Measurements from ENCODE around the gene PRTFDC1. TPM values are rescaled to one million over a fixed set of nuclear protein-coding genes. Genes with fewer than 3 reads are reported as not detected.
A peak's percentile ranks its signal among the peaks of the same experiment; 100 is the strongest.

Gene PRTFDC1
- total and polyA plus RNA-seq, 2 donors = 6.1 to 9.1 TPM

DNA sequence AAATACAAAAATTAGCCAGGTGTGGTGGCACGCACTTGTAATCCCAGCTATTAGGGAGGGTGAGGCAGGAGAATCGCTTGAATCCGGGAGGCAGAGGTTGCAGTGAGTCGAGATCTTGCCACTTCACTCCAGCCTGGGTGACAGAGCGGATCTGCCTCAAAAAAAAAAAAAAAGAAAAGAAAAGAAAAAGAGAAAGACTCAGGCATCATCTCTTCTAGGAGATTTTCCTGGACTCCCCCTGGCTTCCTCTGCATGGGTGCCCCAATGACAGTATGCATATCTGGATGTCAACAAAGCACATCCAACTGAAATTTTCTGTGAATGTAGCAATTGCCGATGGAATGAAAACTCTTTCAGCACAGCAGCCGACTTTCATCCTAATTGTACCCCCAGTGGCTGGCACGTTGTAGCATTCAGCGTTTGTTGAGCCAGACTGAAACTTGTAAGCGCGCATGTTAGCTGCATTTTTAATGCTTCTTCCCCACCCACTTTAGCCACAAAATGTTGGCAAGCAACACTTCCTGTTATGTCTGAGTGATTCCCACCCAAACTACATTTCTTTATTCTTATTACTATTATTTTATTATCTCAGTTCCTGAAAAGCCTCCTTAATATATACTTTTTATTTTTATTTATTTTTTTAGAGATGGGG lies 70.2 kb downstream of the PRTFDC1 start:
- Histone ChIP-seq H3K27me3 (ENCODE audit: control insufficient read depth in 2 of 2, insufficient read depth in 1 of 2, low read length in 1 of 2) (no peaks in the 10 kb centered on the region), H3K4me3 (ENCODE audit: low read length in 2 of 2) (peak overlapping the region in 1 of 2 donors; percentile 7), H3K4me1 (ENCODE audit: control insufficient read depth in 2 of 2, insufficient read depth in 2 of 2, low read length in 2 of 2) (peaks cover 2 to 11% of the 10 kb centered on the region in 2 donors), H3K36me3 (ENCODE audit: control insufficient read depth in 2 of 2, insufficient read depth in 2 of 2, low read length in 1 of 2) (no peaks in the 10 kb centered on the region), H3K27ac (ENCODE audit: low read depth in 1 of 2, low read length in 1 of 2) (peak overlapping the region in 1 of 2 donors; percentile 2), H3K9me3 (ENCODE audit: control insufficient read depth in 2 of 2, insufficient read depth in 1 of 2, low read length in 1 of 2) (no peaks in the 10 kb centered on the region)
- 51% methylated on average over 11 of the region's 11 CpGs for WGBS
- peak in 1 of 9 donors; percentile 53 for DNase-seq (ENCODE audit: low read depth in 6 of 9, low spot score in 9 of 9)

DNA sequence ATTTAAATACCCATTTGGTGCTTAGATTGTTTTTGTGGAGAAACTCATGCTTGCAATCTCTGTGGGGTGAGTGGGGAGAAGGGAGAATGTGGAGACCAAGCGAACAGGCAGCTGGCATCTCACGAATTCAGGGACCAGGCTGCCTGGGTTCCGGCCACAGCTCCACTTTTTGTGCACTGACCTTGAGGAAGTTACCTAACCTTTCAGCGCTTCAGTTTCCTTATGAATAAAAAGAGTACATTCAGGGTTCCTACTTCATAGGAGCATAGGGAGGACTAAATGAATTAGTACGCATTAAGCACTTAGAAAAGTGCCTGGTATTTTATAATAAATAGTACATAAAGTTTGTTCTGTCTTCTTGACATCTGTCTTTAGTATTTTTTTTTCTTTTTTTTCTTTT lies 72.5 kb downstream of the PRTFDC1 start:
- peaks cover 2 to 11% of the 10 kb centered on the region in 2 donors for H3K4me1 ChIP-seq (ENCODE audit: control insufficient read depth in 2 of 2, insufficient read depth in 2 of 2, low read length in 2 of 2)
- H3K9me3 ChIP-seq (ENCODE audit: control insufficient read depth in 2 of 2, insufficient read depth in 1 of 2, low read length in 1 of 2) = no peaks in the 10 kb centered on the region
- no peak overlapping the region for H3K27ac ChIP-seq (ENCODE audit: low read depth in 1 of 2, low read length in 1 of 2)
- H3K4me3 ChIP-seq (ENCODE audit: low read length in 2 of 2) = no peak overlapping the region
- no peak for DNase-seq (ENCODE audit: low read depth in 6 of 9, low spot score in 9 of 9)
- H3K36me3 ChIP-seq (ENCODE audit: control insufficient read depth in 2 of 2, insufficient read depth in 2 of 2, low read length in 1 of 2) = no peaks in the 10 kb centered on the region
- no peaks in the 10 kb centered on the region for H3K27me3 ChIP-seq (ENCODE audit: control insufficient read depth in 2 of 2, insufficient read depth in 1 of 2, low read length in 1 of 2)
- 98% methylated on average over 5 of the region's 5 CpGs for WGBS

DNA sequence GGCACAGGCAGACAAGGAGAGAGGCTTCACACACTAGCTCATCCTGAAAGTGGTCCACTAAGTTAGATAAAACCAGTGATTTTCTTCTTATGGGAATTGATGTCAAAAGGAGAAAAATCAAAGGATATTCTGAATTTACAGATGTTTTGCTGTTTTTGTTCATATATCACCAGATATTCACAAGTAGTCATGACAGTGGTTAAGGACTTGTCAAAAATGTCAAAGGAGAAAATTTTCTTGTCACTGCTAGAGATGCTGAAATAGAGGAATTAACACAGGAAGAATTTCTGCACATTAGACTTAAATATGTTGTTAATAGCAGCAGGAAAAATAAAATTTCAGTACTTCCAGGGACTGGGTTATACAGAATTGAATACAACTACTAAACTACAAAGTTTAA lies 78.3 kb downstream of the PRTFDC1 start:
- no peak overlapping the region for H3K4me3 ChIP-seq (ENCODE audit: low read length in 2 of 2)
- peaks cover 0 to 2% of the 10 kb centered on the region in 2 donors for H3K4me1 ChIP-seq (ENCODE audit: control insufficient read depth in 2 of 2, insufficient read depth in 2 of 2, low read length in 2 of 2)
- H3K36me3 ChIP-seq (ENCODE audit: control insufficient read depth in 2 of 2, insufficient read depth in 2 of 2, low read length in 1 of 2) = no peaks in the 10 kb centered on the region
- no peaks in the 10 kb centered on the region for H3K9me3 ChIP-seq (ENCODE audit: control insufficient read depth in 2 of 2, insufficient read depth in 1 of 2, low read length in 1 of 2)
- H3K27ac ChIP-seq (ENCODE audit: low read depth in 1 of 2, low read length in 1 of 2) = no peak overlapping the region
- no peak for DNase-seq (ENCODE audit: low read depth in 6 of 9, low spot score in 9 of 9)
- no peaks in the 10 kb centered on the region for H3K27me3 ChIP-seq (ENCODE audit: control insufficient read depth in 2 of 2, insufficient read depth in 1 of 2, low read length in 1 of 2)

DNA sequence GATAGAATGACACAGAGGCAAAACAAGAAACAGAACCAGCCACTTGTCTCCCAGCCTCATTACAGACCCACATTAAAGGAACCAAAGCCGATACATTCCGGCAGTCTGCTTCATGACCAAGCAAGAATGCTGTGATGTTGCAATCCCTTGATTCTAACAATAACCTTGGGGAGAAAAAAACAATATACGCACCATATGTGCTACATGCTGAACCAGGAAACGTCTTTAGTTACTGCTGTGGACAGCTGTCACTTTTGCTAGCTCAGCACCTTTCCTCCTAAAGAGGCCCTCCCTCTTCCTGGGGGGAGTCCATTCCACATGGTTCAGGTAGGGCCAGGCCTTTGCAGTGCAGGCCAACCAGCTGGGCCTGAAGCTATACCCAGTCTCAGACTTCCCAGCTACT lies 79.1 kb downstream of the PRTFDC1 start:
- Histone ChIP-seq H3K9me3 (ENCODE audit: control insufficient read depth in 2 of 2, insufficient read depth in 1 of 2, low read length in 1 of 2) (no peaks in the 10 kb centered on the region), H3K27ac (ENCODE audit: low read depth in 1 of 2, low read length in 1 of 2) (peak overlapping the region; percentile 48 to 49), H3K36me3 (ENCODE audit: control insufficient read depth in 2 of 2, insufficient read depth in 2 of 2, low read length in 1 of 2) (no peaks in the 10 kb centered on the region), H3K27me3 (ENCODE audit: control insufficient read depth in 2 of 2, insufficient read depth in 1 of 2, low read length in 1 of 2) (no peaks in the 10 kb centered on the region), H3K4me1 (ENCODE audit: control insufficient read depth in 2 of 2, insufficient read depth in 2 of 2, low read length in 2 of 2) (peaks cover 0 to 2% of the 10 kb centered on the region in 2 donors), H3K4me3 (ENCODE audit: low read length in 2 of 2) (no peak overlapping the region)
- WGBS = 48% methylated on average over 4 of the region's 4 CpGs
- peak in 3 of 9 donors; percentile 7 to 28 (median 11) for DNase-seq (ENCODE audit: low read depth in 6 of 9, low spot score in 9 of 9)

DNA sequence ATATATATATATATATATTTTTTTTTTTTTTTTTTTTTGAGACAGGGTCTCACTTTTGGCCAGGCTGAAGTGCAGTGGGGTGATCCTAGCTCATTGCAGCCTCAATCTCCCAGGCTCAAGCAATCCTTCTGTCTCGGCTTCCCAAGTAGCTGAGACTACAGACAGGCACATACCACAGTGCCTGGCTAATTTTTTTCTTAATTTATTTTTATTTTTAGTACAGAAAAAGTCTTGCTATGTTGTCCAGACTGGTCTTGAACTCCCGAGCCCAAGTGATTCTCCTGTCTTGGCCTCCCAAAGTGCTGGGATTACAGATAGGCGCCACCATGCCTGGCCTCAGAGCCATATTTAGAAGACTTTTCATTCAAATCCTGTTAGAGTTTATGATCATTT lies 79.6 kb downstream of the PRTFDC1 start:
- Histone ChIP-seq H3K4me1 (ENCODE audit: control insufficient read depth in 2 of 2, insufficient read depth in 2 of 2, low read length in 2 of 2) (peaks cover 0 to 2% of the 10 kb centered on the region in 2 donors), H3K27me3 (ENCODE audit: control insufficient read depth in 2 of 2, insufficient read depth in 1 of 2, low read length in 1 of 2) (no peaks in the 10 kb centered on the region), H3K27ac (ENCODE audit: low read depth in 1 of 2, low read length in 1 of 2) (peak overlapping the region in 1 of 2 donors; percentile 24), H3K4me3 (ENCODE audit: low read length in 2 of 2) (no peak overlapping the region), H3K36me3 (ENCODE audit: control insufficient read depth in 2 of 2, insufficient read depth in 2 of 2, low read length in 1 of 2) (no peaks in the 10 kb centered on the region), H3K9me3 (ENCODE audit: control insufficient read depth in 2 of 2, insufficient read depth in 1 of 2, low read length in 1 of 2) (no peaks in the 10 kb centered on the region)
- no peak for DNase-seq (ENCODE audit: low read depth in 6 of 9, low spot score in 9 of 9)
- 91% methylated on average over 3 of the region's 3 CpGs for WGBS

DNA sequence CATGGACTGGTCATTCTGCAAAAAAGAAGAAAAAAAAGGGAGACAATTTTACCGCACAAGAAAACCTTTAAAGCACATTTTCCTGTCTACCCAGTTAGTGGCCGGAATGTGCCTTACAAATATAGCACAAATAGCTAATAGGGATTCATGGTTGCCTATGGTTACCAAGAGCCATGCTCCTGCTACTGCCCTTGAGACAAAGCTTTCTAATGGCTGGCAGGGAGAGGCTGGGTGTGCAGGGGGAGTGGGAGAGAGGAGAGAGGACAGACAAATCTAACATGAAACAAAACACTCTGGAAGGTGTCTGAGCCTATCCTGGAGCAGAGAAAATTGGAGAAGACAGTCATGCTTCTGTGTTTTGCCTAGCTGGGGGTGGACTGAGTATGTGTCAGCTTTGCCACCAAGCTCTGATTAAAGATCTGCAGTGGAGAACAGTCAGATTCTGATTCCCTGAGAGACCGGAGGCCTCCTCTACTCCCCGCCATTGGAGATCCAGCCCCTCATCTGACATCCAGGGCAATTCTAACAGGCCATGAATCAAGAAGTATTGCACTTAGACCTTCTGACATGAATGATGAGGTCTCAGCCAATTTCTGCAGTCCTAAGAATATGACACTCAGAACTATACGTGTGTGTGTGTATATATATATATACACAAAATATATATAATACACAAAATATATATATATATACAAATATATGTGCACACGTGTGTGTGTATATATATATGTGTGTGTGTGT lies 80.2 kb downstream of the PRTFDC1 start:
- 93% methylated on average over 6 of the region's 6 CpGs for WGBS
- H3K4me3 ChIP-seq (ENCODE audit: low read length in 2 of 2) = no peak overlapping the region
- no peaks in the 10 kb centered on the region for H3K27me3 ChIP-seq (ENCODE audit: control insufficient read depth in 2 of 2, insufficient read depth in 1 of 2, low read length in 1 of 2)
- H3K4me1 ChIP-seq (ENCODE audit: control insufficient read depth in 2 of 2, insufficient read depth in 2 of 2, low read length in 2 of 2) = peaks cover 0 to 2% of the 10 kb centered on the region in 2 donors
- no peak for DNase-seq (ENCODE audit: low read depth in 6 of 9, low spot score in 9 of 9)
- no peaks in the 10 kb centered on the region for H3K36me3 ChIP-seq (ENCODE audit: control insufficient read depth in 2 of 2, insufficient read depth in 2 of 2, low read length in 1 of 2)
- no peak overlapping the region for H3K27ac ChIP-seq (ENCODE audit: low read depth in 1 of 2, low read length in 1 of 2)
- no peaks in the 10 kb centered on the region for H3K9me3 ChIP-seq (ENCODE audit: control insufficient read depth in 2 of 2, insufficient read depth in 1 of 2, low read length in 1 of 2)

DNA sequence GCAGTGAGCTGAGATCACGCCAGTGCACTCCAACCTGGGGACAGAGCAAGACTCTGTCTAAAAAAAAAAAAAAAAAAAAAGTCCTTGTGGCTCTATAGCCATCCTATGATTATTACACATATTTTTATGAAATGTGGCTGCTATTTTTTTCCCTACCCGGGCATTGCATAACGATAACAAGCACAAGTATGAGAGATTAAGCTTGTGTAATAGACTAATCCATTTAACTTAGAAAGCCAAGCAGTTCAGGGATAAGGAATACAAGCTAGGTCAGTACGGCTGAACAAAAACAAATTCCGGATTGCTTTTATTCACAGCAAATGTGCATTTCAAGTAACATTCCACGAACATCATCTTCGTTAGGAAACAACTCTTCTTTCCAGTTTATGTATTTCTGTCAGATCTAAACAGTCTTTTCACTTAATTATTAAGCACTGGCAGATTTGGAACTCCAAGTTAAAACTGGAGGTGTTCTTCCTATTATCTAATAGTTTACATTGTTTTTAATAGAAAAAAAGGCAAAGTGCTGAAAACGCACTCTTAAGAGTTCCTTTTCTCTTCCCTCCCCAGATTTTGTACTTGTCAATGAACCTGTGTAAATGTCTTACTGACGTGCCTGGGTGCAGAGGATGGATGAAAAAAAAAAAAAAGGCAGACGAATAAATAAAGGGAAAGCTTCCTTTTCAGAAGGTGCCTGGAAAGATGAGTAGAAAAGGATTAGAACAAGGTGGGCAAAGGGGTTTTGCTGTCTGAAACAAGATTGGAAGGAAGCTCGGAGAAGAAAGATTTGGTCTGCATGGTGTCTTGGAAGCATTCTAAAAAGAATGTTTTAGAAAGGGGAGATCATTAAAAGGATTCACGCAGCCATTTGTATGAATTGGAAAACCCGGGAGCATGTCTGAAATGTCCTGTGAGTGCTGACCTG lies 81.1 kb downstream of the PRTFDC1 start:
- H3K27ac ChIP-seq (ENCODE audit: low read depth in 1 of 2, low read length in 1 of 2) = no peak overlapping the region
- H3K4me1 ChIP-seq (ENCODE audit: control insufficient read depth in 2 of 2, insufficient read depth in 2 of 2, low read length in 2 of 2) = peaks cover 0 to 2% of the 10 kb centered on the region in 2 donors
- 95% methylated on average over 13 of the region's 13 CpGs for WGBS

DNA sequence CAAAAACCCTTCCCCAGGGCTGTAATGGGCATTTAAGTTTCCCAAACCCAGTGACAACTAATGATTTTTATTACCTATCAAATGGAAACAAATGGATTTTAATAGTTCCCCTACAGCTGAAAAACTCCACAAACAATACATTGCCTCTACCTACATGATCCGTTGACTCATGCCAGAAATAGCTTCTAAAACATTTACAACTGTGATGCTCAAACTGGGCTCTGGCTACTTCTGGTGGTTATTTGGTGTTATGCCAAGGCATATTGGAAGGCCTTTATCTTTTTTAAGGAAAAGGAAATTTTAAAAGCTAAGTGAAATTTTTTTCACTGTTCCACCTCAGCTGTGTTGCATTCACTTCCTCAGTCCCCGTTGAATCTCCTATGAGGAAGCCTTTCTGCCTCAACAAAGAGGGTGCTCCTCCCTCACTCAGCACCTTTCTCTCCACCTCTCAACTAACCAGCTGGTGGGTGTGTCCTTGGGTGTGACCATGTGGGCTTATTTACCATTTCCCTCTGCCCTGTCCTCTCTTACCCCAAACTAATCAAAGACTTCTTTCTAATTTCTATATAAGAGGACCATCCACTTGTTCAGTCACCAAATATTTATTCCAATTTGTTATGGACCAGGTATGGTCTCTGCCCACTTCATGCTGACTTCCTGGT lies 82.9 kb downstream of the PRTFDC1 start:
- no peak overlapping the region for H3K27ac ChIP-seq (ENCODE audit: low read depth in 1 of 2, low read length in 1 of 2)
- WGBS = 76% methylated on average over 2 of the region's 2 CpGs
- no peak for DNase-seq (ENCODE audit: low read depth in 6 of 9, low spot score in 9 of 9)
- no peaks in the 10 kb centered on the region for H3K27me3 ChIP-seq (ENCODE audit: control insufficient read depth in 2 of 2, insufficient read depth in 1 of 2, low read length in 1 of 2)
- no peaks in the 10 kb centered on the region for H3K36me3 ChIP-seq (ENCODE audit: control insufficient read depth in 2 of 2, insufficient read depth in 2 of 2, low read length in 1 of 2)
- no peaks in the 10 kb centered on the region for H3K9me3 ChIP-seq (ENCODE audit: control insufficient read depth in 2 of 2, insufficient read depth in 1 of 2, low read length in 1 of 2)
- peaks cover 0 to 2% of the 10 kb centered on the region in 2 donors for H3K4me1 ChIP-seq (ENCODE audit: control insufficient read depth in 2 of 2, insufficient read depth in 2 of 2, low read length in 2 of 2)
- no peak overlapping the region for H3K4me3 ChIP-seq (ENCODE audit: low read length in 2 of 2)

More for the DNA sequence above, 81.1 kb downstream of the PRTFDC1 start:
- Histone ChIP-seq H3K4me3 (ENCODE audit: low read length in 2 of 2) (no peak overlapping the region), H3K9me3 (ENCODE audit: control insufficient read depth in 2 of 2, insufficient read depth in 1 of 2, low read length in 1 of 2) (no peaks in the 10 kb centered on the region), H3K36me3 (ENCODE audit: control insufficient read depth in 2 of 2, insufficient read depth in 2 of 2, low read length in 1 of 2) (no peaks in the 10 kb centered on the region), H3K27me3 (ENCODE audit: control insufficient read depth in 2 of 2, insufficient read depth in 1 of 2, low read length in 1 of 2) (no peaks in the 10 kb centered on the region)
- DNase-seq (ENCODE audit: low read depth in 6 of 9, low spot score in 9 of 9) = no peak

Measured in thymus (tissue), 11 donors.